Endothelial cell (in vitro differentiated cells): Measurements from ENCODE around the gene CD200R1L. TPM values are rescaled to one million over a fixed set of nuclear protein-coding genes. Genes with fewer than 3 reads are reported as not detected.
"Not testable (repeated sequence)": the region's sequence is repeated elsewhere in the genome, so short reads cannot be mapped to it uniquely, and the experiment has no call there.

Source experiments
- DNase-seq: peaks from one replicate; pipeline ENCODE4 v3.0.0; 2021; ENCODE audit warnings: low spot score
- H3K27ac Mint-ChIP-seq: one replicate; pipeline ENCODE4 v1.8.0; 2021; ENCODE audit warnings: mixed read lengths, inconsistent platforms; ENCODE audit not compliant: unreplicated experiment
- H3K27me3 Mint-ChIP-seq: one replicate; pipeline ENCODE4 v1.8.0; 2021; ENCODE audit warnings: mild to moderate bottlenecking, moderate library complexity, mixed read lengths, inconsistent platforms; ENCODE audit not compliant: unreplicated experiment
- H3K36me3 Mint-ChIP-seq: one replicate; pipeline ENCODE4 v1.8.0; 2021; ENCODE audit warnings: mild to moderate bottlenecking, low read depth, mixed read lengths, inconsistent platforms; ENCODE audit not compliant: unreplicated experiment
- H3K4me1 Mint-ChIP-seq: one replicate; pipeline ENCODE4 v1.8.0; 2021; ENCODE audit warnings: mild to moderate bottlenecking, mixed read lengths, inconsistent platforms; ENCODE audit not compliant: unreplicated experiment
- H3K4me3 Mint-ChIP-seq: one replicate; pipeline ENCODE4 v1.8.0; 2021; ENCODE audit warnings: mild to moderate bottlenecking, mixed read lengths, inconsistent platforms; ENCODE audit not compliant: unreplicated experiment
- H3K9me3 Mint-ChIP-seq: one replicate; pipeline ENCODE4 v1.8.0; 2021; ENCODE audit warnings: mixed read lengths, inconsistent platforms; ENCODE audit not compliant: unreplicated experiment
- total RNA-seq: library from RNA; stranded (reverse); fragmentation: NEBNext Ultra II Directional; extraction: Animal tissue kit (Norgen Biotek cat#: 25700); gene quantifications from one replicate; pipeline ENCODE4 v1.2.1, GENCODE V29; 2021; ENCODE audit not compliant: unreplicated experiment
- TF ChIP-seq, protein P1 (sequence below): fragments of 200-600 bp; sonication (generic); IDR thresholded peaks from one replicate; pipeline ENCODE4 v1.5.0; 2021; ENCODE audit warnings: antibody characterized with exemption; ENCODE audit not compliant: unreplicated experiment

The CD200R1L gene
- total RNA-seq, 1 donor from 2014 or later, result not detected

- Mint-ChIP-seq H3K27ac (no peak overlapping the region), H3K9me3 (peaks cover 8% of the 10 kb centered on the region), H3K36me3 (peaks cover 8% of the 10 kb centered on the region), H3K4me1 (no peaks in the 10 kb centered on the region), H3K27me3 (no peaks in the 10 kb centered on the region), H3K4me3 (no peak overlapping the region)
- TF ChIP-seq, protein P1, sequence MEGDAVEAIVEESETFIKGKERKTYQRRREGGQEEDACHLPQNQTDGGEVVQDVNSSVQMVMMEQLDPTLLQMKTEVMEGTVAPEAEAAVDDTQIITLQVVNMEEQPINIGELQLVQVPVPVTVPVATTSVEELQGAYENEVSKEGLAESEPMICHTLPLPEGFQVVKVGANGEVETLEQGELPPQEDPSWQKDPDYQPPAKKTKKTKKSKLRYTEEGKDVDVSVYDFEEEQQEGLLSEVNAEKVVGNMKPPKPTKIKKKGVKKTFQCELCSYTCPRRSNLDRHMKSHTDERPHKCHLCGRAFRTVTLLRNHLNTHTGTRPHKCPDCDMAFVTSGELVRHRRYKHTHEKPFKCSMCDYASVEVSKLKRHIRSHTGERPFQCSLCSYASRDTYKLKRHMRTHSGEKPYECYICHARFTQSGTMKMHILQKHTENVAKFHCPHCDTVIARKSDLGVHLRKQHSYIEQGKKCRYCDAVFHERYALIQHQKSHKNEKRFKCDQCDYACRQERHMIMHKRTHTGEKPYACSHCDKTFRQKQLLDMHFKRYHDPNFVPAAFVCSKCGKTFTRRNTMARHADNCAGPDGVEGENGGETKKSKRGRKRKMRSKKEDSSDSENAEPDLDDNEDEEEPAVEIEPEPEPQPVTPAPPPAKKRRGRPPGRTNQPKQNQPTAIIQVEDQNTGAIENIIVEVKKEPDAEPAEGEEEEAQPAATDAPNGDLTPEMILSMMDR, result no peak
- no peak for DNase-seq
These were observed 9.9 kb upstream of the CD200R1L start for GRCh38 chr3:112856537-112856936.

- Mint-ChIP-seq H3K4me3 (no peak overlapping the region), H3K4me1 (no peaks in the 10 kb centered on the region), H3K27ac (no peak overlapping the region), H3K36me3 (peaks cover 8% of the 10 kb centered on the region), H3K27me3 (no peaks in the 10 kb centered on the region), H3K9me3 (peaks cover 8% of the 10 kb centered on the region)
- no peak for DNase-seq
- TF ChIP-seq, protein P1, result no peak
These were observed 9.2 kb upstream of the CD200R1L start for GRCh38 chr3:112855883-112856282.

DNA sequence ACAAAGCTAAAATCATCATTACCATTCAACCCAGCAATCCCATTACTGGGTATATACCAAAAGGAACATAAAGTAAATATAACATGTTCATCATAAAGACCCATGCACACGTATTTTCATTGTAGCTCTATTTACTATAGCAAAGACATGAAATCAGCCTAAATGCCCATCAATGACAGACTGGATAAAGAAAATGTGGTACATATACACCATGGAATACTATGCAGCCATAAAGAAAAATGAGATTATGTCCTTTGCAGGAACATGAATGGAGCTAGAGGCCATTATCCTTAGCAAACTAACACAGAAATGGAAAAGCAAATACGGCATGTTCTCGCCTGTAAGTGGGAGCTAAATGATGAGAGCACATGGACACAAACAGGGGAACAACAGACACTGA is 8.4 kb upstream of the CD200R1L start:
- not testable (repeated sequence) for H3K27me3 Mint-ChIP-seq, H3K9me3 Mint-ChIP-seq

DNA sequence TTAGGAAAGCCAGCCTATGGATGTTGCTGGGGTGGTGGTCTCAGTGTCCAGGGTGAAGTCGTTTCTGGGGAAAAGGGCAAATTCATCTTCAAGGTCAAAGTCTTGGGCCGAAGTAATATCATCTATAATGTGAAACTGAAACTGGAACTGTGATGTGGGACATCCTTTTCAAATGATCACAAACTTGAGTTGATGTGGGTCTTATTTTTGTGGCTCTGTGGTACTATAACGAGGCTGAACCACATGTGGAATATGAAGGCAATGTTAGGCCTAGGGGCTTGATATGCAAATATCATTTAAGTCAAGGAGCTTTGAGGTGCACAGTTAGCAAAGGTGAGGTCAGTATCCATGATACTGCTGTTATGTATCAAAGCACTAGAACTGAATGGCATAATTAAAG is 1.5 kb upstream of the CD200R1L start:
- Mint-ChIP-seq H3K4me1 (no peaks in the 10 kb centered on the region), H3K4me3 (peak overlapping the region; percentile 11), H3K27ac (no peak overlapping the region), H3K27me3 (peaks cover 3% of the 10 kb centered on the region), H3K36me3 (no peaks in the 10 kb centered on the region), H3K9me3 (no peaks in the 10 kb centered on the region)
- TF ChIP-seq, protein P1, result no peak
- DNase-seq, result no peak

More for the DNA sequence above, 8.4 kb upstream of the CD200R1L start:
- not testable (repeated sequence) for H3K4me1 Mint-ChIP-seq, H3K27ac Mint-ChIP-seq, DNase-seq, H3K4me3 Mint-ChIP-seq, H3K36me3 Mint-ChIP-seq

GRCh38 chr3:112847692-112848091 is 1.0 kb upstream of the CD200R1L start:
- H3K9me3 Mint-ChIP-seq, result peaks cover 3% of the 10 kb centered on the region
- H3K27ac Mint-ChIP-seq, result no peak overlapping the region
- no peaks in the 10 kb centered on the region for H3K4me1 Mint-ChIP-seq
- peaks cover 3% of the 10 kb centered on the region for H3K27me3 Mint-ChIP-seq
- H3K4me3 Mint-ChIP-seq, result no peak overlapping the region
- no peak for DNase-seq
- TF ChIP-seq, protein P1, result no peak
- H3K36me3 Mint-ChIP-seq, result no peaks in the 10 kb centered on the region

- Mint-ChIP-seq H3K9me3 (peaks cover 4% of the 10 kb centered on the region), H3K4me1 (no peaks in the 10 kb centered on the region), H3K36me3 (no peaks in the 10 kb centered on the region), H3K27me3 (peaks cover 3% of the 10 kb centered on the region), H3K27ac (no peak overlapping the region), H3K4me3 (no peak overlapping the region)
- TF ChIP-seq, protein P1, result no peak
- no peak for DNase-seq
These were observed 892 bp downstream of the CD200R1L start for GRCh38 chr3:112845772-112846171.
